ENCODE results near the gene UPF2. TPM values are rescaled to one million over a fixed set of nuclear protein-coding genes. Genes with fewer than 3 reads are reported as not detected.

The UPF2 gene
- total and polyA plus RNA-seq, 8 donors: 6.1 to 12.5 (median 9.0) TPM

GRCh38 chr10:12025591-12025990, 17.0 kb downstream of the UPF2 start:
- intact Hi-C loops (cut with DNase I): no loop called here
- H3K9me3 ChIP-seq: no peaks in the 10 kb centered on the region
- 95% methylated on average over 5 of the region's 5 CpGs for WGBS, 2 donors
- peaks cover 0 to 16% (median 0%) of the 10 kb centered on the region in 3 donors for H3K36me3 ChIP-seq
- no peak overlapping the region for H3K27ac ChIP-seq
- ATAC-seq: no peak
- TF ChIP-seq, protein P1, sequence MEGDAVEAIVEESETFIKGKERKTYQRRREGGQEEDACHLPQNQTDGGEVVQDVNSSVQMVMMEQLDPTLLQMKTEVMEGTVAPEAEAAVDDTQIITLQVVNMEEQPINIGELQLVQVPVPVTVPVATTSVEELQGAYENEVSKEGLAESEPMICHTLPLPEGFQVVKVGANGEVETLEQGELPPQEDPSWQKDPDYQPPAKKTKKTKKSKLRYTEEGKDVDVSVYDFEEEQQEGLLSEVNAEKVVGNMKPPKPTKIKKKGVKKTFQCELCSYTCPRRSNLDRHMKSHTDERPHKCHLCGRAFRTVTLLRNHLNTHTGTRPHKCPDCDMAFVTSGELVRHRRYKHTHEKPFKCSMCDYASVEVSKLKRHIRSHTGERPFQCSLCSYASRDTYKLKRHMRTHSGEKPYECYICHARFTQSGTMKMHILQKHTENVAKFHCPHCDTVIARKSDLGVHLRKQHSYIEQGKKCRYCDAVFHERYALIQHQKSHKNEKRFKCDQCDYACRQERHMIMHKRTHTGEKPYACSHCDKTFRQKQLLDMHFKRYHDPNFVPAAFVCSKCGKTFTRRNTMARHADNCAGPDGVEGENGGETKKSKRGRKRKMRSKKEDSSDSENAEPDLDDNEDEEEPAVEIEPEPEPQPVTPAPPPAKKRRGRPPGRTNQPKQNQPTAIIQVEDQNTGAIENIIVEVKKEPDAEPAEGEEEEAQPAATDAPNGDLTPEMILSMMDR (IDR thresholded peaks at IDR 0.05): no peak
- H3K4me3 ChIP-seq: no peak overlapping the region
- H3K4me1 ChIP-seq: peaks cover 0 to 15% (median 0%) of the 10 kb centered on the region in 3 donors
- FAIRE-seq: no peak
- no peaks in the 10 kb centered on the region for H3K27me3 ChIP-seq
- DNase-seq: no peak

DNA sequence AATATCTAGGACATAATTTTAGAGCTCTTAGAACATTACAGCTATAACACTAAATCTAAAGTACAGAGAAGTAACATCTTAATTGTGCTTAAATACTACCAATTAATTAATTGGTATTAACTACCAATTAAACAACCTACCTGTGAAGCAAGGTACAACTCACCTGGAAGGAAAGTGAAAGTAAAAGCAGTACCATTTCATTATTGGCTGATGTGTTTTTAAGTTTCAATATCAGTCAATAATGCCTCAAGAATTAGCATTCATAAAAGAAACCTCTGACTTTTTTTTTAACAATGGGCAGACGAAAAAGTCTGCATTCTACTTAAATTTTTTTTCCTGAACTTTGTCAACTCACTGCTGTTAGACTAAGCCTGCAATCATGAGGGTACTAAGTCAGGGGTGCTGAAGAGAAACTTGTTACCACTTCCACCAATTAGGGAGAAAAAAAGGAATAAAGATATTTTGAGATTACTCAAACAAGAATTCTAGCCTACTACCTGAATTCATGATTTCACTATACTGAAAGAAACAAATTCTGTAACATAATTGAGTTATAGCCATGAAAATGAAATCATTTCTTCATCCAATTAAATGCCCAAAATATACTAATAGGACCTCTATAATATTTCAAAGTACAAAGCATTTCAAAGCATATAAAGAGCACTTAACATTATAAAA, 19.9 kb downstream of the UPF2 start:
- TF ChIP-seq, protein P1 (IDR thresholded peaks at IDR 0.05): no peak
- peaks cover 0 to 15% (median 0%) of the 10 kb centered on the region in 3 donors for H3K4me1 ChIP-seq
- ATAC-seq (peak in 3 of 4 donors; percentile 22 to 61 (median 53)), DNase-seq (no peak), FAIRE-seq (no peak)
- no peaks in the 10 kb centered on the region for H3K36me3 ChIP-seq
- 22 to 29% methylated on average over 1 of the region's 1 CpG for WGBS, 2 donors
- H3K9me3 ChIP-seq: no peaks in the 10 kb centered on the region
- intact Hi-C loops (cut with DNase I): no loop called here
- H3K4me3 ChIP-seq: peak overlapping the region in 1 of 4 donors; percentile 8
- peak overlapping the region in 1 of 4 donors; percentile 48 for H3K27ac ChIP-seq
- H3K27me3 ChIP-seq: no peaks in the 10 kb centered on the region

GRCh38 chr10:12020574-12020973, 22.0 kb downstream of the UPF2 start:
- no peaks in the 10 kb centered on the region for H3K9me3 ChIP-seq
- peaks cover 0 to 15% (median 0%) of the 10 kb centered on the region in 3 donors for H3K4me1 ChIP-seq
- intact Hi-C loops (cut with DNase I): no loop called here
- ATAC-seq (no peak), DNase-seq (no peak), FAIRE-seq (no peak)
- no peaks in the 10 kb centered on the region for H3K36me3 ChIP-seq
- TF ChIP-seq, protein P1 (IDR thresholded peaks at IDR 0.05): no peak
- peak overlapping the region in 1 of 4 donors; percentile 48 for H3K27ac ChIP-seq
- no peaks in the 10 kb centered on the region for H3K27me3 ChIP-seq
- 93 to 97% methylated on average over 2 of the region's 2 CpGs for WGBS, 2 donors
- no peak overlapping the region for H3K4me3 ChIP-seq

DNA sequence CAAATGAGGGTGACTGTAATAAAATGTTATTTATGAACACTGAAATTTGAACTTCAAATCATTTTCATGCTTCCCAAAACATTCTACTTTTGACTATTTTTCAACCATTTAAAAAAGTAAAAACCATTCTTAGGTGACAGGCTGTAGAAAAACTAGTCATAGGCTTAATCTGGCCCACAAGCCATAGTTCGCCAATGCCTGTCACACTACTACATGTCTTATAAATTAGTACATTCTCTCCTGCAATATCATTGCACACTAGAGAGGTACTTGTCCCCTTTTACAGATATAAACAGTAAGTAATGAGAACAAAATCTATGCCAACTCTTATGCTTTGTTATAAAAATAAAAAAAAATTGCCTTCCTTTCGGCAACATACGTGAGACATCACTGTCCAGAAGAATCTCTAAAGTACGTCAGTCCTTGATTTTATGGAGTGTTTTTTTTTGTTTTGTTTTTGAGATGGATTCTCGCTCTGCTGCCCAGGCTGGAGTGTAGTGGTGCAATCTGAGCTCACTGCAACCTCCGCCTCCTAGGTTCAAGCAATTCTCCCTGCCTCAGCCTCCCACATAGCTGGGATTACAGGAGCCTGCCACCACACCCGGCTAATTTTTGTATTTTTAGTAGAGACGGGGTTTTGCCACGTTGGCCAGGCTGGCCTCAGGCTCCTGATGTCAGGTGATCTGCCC, 23.2 kb downstream of the UPF2 start:
- WGBS, 2 donors: 89 to 94% methylated on average over 9 of the region's 9 CpGs
- H3K4me1 ChIP-seq: peaks cover 0 to 15% (median 0%) of the 10 kb centered on the region in 3 donors
- H3K27me3 ChIP-seq: no peaks in the 10 kb centered on the region
- ATAC-seq (no peak), DNase-seq (no peak), FAIRE-seq (no peak)
- TF ChIP-seq, protein P1 (IDR thresholded peaks at IDR 0.05): no peak
- H3K9me3 ChIP-seq: no peaks in the 10 kb centered on the region
- intact Hi-C loops (cut with DNase I): no loop called here
- H3K27ac ChIP-seq: no peak overlapping the region
- H3K36me3 ChIP-seq: no peaks in the 10 kb centered on the region
- no peak overlapping the region for H3K4me3 ChIP-seq

Measured in pancreas (tissue), 10 donors.